Umbilical cord (tissue), 2 donors: ENCODE results near the gene CLEC10A. TPM values are rescaled to one million over a fixed set of nuclear protein-coding genes. Genes with fewer than 3 reads are reported as not detected.
"Not testable (repeated sequence)": the region's sequence is repeated elsewhere in the genome, so short reads cannot be mapped to it uniquely, and the experiment has no call there.

Experiments
- DNase-seq: peaks from one replicate; pipeline ENCODE4 v3.0.0-alpha.2; 2015; ENCODE audit warnings: low spot score
- total RNA-seq: library from RNA; depleted of rRNA; stranded (reverse); fragments of >200 nt; gene quantifications from one replicate; pipeline ENCODE4 v1.2.3, GENCODE V29; 2014; ENCODE audit warnings: low replicate concordance; ENCODE audit not compliant: insufficient read depth

The CLEC10A gene
- total RNA-seq, 1 donor from 2014 or later = not detected

DNA sequence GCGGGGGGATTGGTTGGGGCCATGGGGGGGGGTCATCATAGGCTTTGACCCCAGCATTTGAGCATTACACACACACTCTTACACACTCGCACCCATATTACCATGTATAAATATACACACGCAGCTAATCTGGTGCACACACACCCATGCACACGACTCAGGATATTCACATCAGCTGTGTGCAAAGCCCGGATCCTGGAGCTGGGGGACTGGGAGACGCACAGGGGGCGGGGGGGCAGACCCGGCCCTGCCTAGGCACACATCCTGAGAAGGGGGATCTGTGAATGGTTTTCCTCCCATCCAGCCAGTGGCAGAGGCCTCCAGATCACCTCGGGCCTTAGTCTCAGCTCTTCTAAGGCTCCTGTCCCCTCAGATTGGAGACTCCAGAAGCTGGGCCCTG, 28.9 kb upstream of the CLEC10A start:
- no peak for DNase-seq

DNA sequence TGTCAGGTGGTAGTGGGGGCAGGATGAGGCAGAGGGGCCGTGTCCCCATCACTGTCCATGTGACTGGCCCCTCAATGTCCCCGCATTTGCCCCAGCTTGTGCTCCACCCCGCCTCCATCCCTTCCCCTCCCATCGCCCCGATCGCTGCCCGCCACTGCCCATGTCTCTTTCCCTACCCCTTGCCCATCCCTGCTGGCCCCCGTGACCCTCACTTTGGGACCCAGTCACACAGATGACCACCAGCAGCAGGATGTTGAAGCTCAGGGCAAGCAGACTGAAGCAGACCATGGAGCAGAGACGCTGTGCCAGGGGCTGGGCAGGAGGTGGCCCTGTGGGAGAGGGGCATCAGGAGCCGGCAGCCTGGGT, 28.5 kb upstream of the CLEC10A start:
- no peak for DNase-seq

DNA sequence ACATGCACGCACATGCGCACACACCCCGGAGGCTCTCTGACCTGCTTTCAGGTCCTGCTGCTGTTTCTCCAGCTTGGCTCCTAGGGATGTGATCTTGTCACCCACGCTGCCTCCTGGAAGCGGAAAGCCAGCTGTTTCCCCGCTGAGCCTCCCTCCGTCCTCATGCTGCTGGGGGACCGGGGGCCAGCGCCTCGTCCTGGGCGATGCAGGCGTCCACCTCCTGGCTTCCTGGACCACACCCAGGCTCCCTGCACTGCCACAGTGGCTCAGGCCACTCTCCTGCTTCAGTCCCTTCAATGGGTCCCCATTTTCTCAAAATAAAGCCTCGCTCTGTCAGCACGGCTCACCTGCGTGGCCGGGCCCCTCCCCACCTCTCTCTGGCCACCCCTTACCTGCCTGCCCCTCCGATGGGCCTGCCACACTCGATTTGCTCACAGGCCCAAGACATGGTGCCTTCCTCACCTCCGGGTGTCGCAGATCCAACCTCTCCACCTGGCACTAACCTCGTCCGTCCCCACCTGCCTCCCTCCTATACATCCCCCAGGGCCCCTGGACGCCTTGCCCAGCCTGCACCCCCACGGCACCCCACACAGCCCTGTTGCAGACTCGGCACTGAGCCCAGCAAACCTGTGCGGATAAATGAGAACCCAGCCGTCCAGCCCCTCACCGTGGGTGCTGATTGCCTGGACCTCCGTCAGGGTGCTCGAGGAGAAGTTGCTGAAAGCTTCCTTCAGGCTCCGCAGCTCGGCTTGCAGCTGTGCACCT, 27.9 kb upstream of the CLEC10A start:
- DNase-seq = no peak

- DNase-seq = no peak
Observed at GRCh38 chr17:7107012-7107754, 27.1 kb upstream of the CLEC10A start.

DNA sequence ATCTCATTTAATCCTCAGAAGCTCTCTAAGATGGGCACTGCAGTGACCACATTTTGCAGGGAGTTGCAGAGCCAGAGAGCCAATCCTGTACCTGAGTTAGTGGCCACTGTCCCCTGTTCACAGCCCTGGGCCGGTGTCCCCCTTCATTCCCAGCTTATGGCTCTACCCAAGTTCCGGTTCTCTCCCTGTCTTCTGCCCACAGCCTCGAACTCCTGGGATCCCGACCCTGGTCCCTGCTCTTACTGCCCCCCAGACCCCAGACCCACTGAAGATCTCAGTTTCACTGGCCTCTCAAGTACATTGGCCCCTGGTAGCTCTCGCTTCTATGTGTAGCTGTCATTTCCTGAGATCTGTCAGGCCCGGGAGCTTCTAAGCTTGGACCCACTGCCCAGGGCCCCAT, 22.4 kb upstream of the CLEC10A start:
- DNase-seq = no peak

- DNase-seq = no peak
Observed at GRCh38 chr17:7101531-7101930, 21.5 kb upstream of the CLEC10A start.

GRCh38 chr17:7100641-7101379, 20.8 kb upstream of the CLEC10A start:
- not testable (repeated sequence) for DNase-seq

DNA sequence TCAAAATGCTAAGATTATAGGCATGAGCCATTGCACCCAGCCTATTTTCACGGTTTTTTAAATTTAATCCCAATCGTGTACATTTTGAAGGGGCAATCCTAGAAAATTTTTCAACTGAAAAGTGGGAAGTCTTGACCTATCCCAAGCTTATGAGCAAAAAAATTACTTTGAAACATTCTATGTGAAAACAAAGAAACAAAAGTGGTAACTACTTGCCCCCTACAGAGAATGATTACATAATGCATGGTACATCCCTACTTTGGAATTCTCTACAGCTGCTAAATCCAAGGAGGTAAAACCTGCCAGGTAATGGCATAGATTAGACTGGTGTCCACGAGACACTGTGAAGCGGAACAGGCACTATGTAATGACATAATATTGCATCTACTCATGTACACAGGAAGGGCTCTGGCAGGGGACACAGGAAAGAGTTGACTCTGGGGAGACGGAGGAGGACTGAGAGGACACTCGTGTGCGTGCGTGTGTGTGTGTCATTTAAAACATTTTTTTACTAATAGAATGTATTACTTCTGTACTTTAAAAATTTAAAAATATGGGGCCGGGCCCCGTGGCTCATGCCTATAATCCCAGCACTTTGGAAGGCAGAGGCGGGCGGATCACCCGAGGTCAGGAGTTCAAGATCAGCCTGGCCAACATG, 18.9 kb upstream of the CLEC10A start:
- DNase-seq = no peak

DNA sequence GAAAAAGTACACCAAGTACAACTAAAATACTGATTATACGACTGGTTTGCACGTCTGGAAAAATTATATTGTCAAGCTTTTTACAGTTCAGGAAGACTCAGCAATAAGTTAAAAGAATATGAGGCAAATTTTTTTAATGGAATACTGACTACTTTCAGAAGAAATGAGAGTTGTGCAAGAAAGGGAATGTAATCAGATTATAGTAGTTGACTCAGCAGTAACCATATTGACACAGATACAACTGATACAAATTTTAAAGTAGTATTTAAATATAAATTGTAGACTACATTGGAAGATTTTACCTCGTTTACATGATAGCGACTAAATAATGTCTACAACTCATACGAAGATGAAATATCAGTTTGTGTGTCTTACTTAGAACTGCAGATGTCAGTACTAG, 17.9 kb upstream of the CLEC10A start:
- DNase-seq = no peak

GRCh38 chr17:7095625-7096024, 15.6 kb upstream of the CLEC10A start:
- no peak for DNase-seq

DNA sequence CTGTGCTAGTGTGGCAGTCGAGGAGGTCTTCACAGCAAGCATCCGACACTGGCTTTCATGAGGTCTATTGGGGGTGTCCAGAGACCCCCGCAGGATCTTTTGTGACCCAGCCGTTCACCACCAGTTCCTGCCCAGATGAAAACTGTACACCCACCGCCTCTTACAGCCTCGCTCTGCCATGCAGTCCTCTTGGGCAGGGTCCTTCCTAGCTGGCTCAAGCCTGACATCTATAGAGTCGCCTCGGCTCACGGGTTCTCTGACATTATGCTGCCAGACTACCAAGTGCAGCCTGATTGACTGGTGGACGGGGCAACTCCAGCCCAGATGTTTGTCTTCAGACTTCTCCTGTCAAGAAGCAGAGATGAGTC, 14.6 kb upstream of the CLEC10A start:
- no peak for DNase-seq

GRCh38 chr17:7091311-7092005, 11.4 kb upstream of the CLEC10A start:
- DNase-seq = peak; percentile 68

GRCh38 chr17:7089570-7089969, 9.5 kb upstream of the CLEC10A start:
- not testable (repeated sequence) for DNase-seq

DNA sequence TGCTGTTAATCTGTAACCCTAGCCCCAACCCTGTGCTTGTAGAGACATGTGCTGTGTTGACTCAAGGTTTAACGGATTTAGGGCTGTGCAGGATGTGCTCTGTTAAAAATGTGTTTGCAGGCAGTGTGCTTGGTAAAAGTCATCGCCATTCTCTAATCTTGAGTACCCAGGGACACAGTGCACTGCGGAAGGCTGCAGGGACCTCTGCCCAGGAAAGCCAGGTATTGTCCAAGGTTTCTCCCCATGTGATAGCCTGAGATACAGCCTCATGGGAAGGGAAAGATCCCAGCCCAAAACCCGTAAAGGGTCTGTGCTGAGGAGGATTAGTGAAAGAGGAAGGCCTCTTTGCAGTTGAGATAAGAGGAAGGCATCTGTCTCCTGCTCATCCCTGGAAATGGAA, 8.4 kb upstream of the CLEC10A start:
- DNase-seq = peak; percentile 73

GRCh38 chr17:7084088-7084487, 4.0 kb upstream of the CLEC10A start:
- no peak for DNase-seq

DNA sequence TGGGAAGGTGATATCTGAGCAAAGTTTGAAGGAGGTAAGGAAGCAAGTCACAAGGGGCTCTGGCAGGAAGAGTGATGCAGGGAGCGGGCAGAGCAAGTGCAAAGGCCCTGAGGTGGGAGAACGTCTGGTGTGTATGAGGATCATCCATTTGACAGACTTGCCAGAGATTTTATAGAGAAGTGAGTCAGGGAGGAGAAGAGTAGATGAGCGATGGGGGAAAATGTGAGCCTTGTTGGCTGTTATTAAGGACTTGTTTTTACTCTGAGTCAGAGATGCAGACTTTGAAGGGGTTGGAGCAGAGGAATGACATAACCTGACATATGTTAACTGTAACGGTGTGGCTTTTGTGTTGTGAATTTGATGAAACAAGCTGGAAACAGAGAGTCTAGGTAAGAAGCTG, 3.5 kb upstream of the CLEC10A start:
- no peak for DNase-seq

- no peak for DNase-seq
Observed at GRCh38 chr17:7081341-7082062, 1.5 kb upstream of the CLEC10A start.

DNA sequence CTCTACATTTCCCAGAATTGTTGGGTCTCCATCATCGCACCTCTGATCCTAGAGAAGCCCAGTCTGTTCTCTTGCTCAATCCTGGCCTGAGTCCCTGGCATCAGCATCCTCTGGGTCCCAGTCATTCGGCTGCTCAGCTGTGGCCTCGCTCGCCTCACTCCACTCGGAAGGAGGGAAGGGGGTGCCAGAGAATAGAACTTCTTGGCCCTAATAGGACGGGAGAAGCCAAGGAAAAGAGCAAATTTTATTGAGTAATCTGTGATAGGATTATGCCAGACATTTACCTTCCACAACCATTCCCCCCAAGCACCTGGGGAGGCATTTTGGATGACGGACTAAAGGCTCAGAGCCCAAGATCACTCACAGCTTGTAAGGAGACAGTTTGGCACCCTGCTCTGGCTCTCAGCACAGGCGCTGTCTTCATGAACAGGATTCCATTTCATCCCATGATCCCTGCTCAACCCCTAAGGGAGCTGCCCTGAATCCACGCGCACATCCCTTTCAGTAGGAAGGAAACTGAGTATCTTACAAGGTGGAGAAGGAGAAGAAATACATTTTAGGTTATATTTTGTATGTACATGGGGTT, 498 bp upstream of the CLEC10A start:
- no peak for DNase-seq

DNA sequence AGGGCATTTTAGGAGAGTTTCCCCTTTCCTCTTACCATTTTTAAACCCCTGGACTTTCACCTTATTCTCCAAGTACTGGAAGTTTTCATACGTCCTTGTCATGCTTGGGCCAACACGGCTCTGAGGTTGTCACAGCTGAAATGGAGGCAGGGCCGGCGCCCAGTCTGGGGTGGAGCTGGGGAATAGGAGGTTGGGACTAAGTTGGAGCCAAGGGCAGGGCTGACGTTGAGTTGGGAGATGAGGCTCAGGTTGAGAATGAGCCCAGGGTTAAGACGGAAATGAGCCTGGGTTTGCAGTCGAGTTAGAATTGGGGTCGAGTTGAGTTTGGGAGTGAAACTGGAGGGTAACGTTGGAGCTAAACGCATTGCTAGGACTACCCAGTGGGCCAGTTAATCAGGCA, 1.3 kb downstream of the CLEC10A start:
- DNase-seq = no peak

- DNase-seq = no peak
Observed at GRCh38 chr17:7077911-7078546, 2.0 kb downstream of the CLEC10A start.
